ENCODE data around the gene XRCC3.

DNA sequence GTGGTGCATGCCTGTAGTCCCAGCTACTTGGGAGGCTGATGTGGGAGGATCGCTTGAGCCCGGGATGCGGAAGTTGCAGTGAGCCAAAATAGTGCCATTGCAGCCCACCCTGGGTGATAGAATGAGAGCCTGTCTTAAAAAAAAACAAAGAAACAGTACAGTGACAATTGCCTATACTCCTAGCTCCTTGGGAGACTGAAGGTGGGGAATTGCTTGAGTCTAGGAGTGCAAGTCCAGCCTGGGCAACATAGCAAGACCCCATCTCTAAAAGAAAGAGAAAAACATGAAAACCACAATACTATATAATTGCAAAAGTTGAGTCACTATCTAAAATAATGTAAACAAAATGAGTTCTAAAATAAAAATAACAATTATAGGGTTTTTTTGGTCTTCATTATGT lies 66.2 kb downstream of the XRCC3 start:
- TF ChIP-seq PBX3 (CRISPR knock-in tag; IDR thresholded peaks at IDR 0.05) (no peak), ZNF777 (tag by site-specific recombination; IDR thresholded peaks at IDR 0.05; ENCODE audit: borderline replicate concordance) (no peak), CTCF (tag by site-specific recombination; IDR thresholded peaks at IDR 0.05) (no peak), MYNN (tag by site-specific recombination; IDR thresholded peaks at IDR 0.05; ENCODE audit: borderline replicate concordance) (no peak), PRDM1 (tag by site-specific recombination; IDR thresholded peaks at IDR 0.05) (no peak), BCL6B (tag by site-specific recombination; IDR thresholded peaks at IDR 0.05) (no peak), MEIS1 (CRISPR knock-in tag; IDR thresholded peaks at IDR 0.05; ENCODE audit: borderline replicate concordance) (no peak), SALL2 (tag by site-specific recombination; IDR thresholded peaks at IDR 0.05; ENCODE audit: borderline replicate concordance) (no peak), ZEB2 (tag by site-specific recombination; IDR thresholded peaks at IDR 0.05) (no peak)
- TF ChIP-seq, protein P1, sequence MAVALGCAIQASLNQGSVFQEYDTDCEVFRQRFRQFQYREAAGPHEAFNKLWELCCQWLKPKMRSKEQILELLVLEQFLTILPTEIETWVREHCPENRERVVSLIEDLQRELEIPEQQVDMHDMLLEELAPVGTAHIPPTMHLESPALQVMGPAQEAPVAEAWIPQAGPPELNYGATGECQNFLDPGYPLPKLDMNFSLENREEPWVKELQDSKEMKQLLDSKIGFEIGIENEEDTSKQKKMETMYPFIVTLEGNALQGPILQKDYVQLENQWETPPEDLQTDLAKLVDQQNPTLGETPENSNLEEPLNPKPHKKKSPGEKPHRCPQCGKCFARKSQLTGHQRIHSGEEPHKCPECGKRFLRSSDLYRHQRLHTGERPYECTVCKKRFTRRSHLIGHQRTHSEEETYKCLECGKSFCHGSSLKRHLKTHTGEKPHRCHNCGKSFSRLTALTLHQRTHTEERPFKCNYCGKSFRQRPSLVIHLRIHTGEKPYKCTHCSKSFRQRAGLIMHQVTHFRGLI (tag by site-specific recombination; IDR thresholded peaks at IDR 0.05) = no peak
- TF ChIP-seq, protein P2, sequence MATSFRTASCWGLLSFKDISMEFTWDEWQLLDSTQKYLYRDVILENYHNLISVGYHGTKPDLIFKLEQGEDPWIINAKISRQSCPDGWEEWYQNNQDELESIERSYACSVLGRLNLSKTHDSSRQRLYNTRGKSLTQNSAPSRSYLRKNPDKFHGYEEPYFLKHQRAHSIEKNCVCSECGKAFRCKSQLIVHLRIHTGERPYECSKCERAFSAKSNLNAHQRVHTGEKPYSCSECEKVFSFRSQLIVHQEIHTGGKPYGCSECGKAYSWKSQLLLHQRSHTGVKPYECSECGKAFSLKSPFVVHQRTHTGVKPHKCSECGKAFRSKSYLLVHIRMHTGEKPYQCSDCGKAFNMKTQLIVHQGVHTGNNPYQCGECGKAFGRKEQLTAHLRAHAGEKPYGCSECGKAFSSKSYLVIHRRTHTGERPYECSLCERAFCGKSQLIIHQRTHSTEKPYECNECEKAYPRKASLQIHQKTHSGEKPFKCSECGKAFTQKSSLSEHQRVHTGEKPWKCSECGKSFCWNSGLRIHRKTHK (tag by site-specific recombination; IDR thresholded peaks at IDR 0.05) = no peak

All from HEK293 (cell line).